Measurements from ENCODE around the gene CDC7.
"Not testable (repeated sequence)": the region's sequence is repeated elsewhere in the genome, so short reads cannot be mapped to it uniquely, and the experiment has no call there.

DNA sequence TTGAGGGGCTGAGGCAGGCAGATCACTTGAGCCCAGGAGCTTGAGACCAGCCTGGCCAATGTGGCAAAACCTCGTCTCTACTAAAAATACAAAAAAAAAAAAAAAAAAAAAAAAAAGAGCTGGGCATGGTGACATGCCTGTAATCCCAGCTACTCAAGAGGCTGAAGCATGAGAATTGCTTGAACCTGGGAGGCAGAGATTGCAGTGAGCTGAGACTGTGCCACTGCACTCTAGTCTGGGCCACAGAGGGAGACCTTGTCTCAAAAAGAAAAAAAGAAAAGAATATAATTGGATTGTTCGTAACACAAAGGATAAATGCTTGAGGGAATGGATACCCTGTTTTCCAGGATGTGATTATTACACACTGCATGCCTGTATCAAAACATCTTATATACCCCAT, 18.5 kb downstream of the CDC7 start:
- not testable (repeated sequence) for TF ChIP-seq CTCF (conservative IDR thresholded peaks at IDR 0.05; ENCODE audit: low read length); EZH2phosphoT487 (IDR thresholded peaks at IDR 0.05; ENCODE audit: borderline replicate concordance, low read depth, low read length)

All from OCI-LY7 (cell line).